Stimulated activated CD4-positive, alpha-beta T cell treated with anti-CD3 and anti-CD28 coated beads, Interleukin-12 subunit alpha, Interleukin-12 subunit beta, amount 100 ng/mL, for 4 hours (primary cell): ENCODE data around the gene OPHN1.
"Not testable (repeated sequence)": the region's sequence is repeated elsewhere in the genome, so short reads cannot be mapped to it uniquely, and the experiment has no call there.

Experiments used
- DNase-seq: peaks from one replicate; pipeline ENCODE4 v3.0.0-alpha.2; 2020

The OPHN1 gene

GRCh38 chrX:68146054-68146453 is 287.2 kb downstream of the OPHN1 start:
- no peak for DNase-seq

- DNase-seq, result no peak
Measured at GRCh38 chrX:68139791-68140190, 293.5 kb downstream of the OPHN1 start.

GRCh38 chrX:68133181-68133580 is 300.1 kb downstream of the OPHN1 start:
- DNase-seq, result no peak

GRCh38 chrX:68132749-68133148 is 300.5 kb downstream of the OPHN1 start:
- DNase-seq, result no peak

GRCh38 chrX:68121835-68122234 is 311.5 kb downstream of the OPHN1 start:
- no peak for DNase-seq

GRCh38 chrX:68121371-68121770 is 311.9 kb downstream of the OPHN1 start:
- DNase-seq, result no peak

GRCh38 chrX:68115371-68115770 is 317.9 kb downstream of the OPHN1 start:
- DNase-seq, result no peak

GRCh38 chrX:68114573-68115129 is 318.6 kb downstream of the OPHN1 start:
- DNase-seq, result no peak

- no peak for DNase-seq
Measured at GRCh38 chrX:68113837-68114572, 319.3 kb downstream of the OPHN1 start.

GRCh38 chrX:68112321-68112720 is 321.0 kb downstream of the OPHN1 start:
- DNase-seq, result no peak

GRCh38 chrX:68109162-68109561 is 324.1 kb downstream of the OPHN1 start:
- DNase-seq, result no peak

GRCh38 chrX:68098431-68098830 is 334.9 kb downstream of the OPHN1 start:
- no peak for DNase-seq

GRCh38 chrX:68090266-68090665 is 343.0 kb downstream of the OPHN1 start:
- no peak for DNase-seq

GRCh38 chrX:68087526-68087925 is 345.8 kb downstream of the OPHN1 start:
- DNase-seq, result no peak

- DNase-seq, result no peak
Measured at GRCh38 chrX:68086709-68087108, 346.6 kb downstream of the OPHN1 start.

- no peak for DNase-seq
Measured at GRCh38 chrX:68084765-68085164, 348.5 kb downstream of the OPHN1 start.

- DNase-seq, result no peak
Measured at GRCh38 chrX:68083510-68083909, 349.8 kb downstream of the OPHN1 start.

- no peak for DNase-seq
Measured at GRCh38 chrX:68079961-68080360, 353.3 kb downstream of the OPHN1 start.

GRCh38 chrX:68078801-68079200 is 354.5 kb downstream of the OPHN1 start:
- not testable (repeated sequence) for DNase-seq

GRCh38 chrX:68077378-68077777 is 355.9 kb downstream of the OPHN1 start:
- no peak for DNase-seq

- DNase-seq, result no peak
Measured at GRCh38 chrX:68072041-68072440, 361.3 kb downstream of the OPHN1 start.

- DNase-seq, result not testable (repeated sequence)
Measured at GRCh38 chrX:68070119-68070518, 363.2 kb downstream of the OPHN1 start.

- no peak for DNase-seq
Measured at GRCh38 chrX:68061206-68061535, 372.1 kb downstream of the OPHN1 start.

- DNase-seq, result no peak
Measured at GRCh38 chrX:68060506-68061205, 372.6 kb downstream of the OPHN1 start.
